KBM-7 (cell line): ENCODE data around the gene MACO1.

Source experiments
- DNase-seq: peaks from one replicate; pipeline ENCODE4 v3.0.0-alpha.2; 2015
- in situ Hi-C: fragments of 300-500 bp; cut with MboI; formaldehyde crosslinking; loops from 2 replicates; pipeline ENCODE4 v1.14.3; 2020; ENCODE audit warnings: low sequenced_read_pairs, low pct_unique_long_range_greater_than_20kb, mixed read lengths

Gene MACO1

DNA sequence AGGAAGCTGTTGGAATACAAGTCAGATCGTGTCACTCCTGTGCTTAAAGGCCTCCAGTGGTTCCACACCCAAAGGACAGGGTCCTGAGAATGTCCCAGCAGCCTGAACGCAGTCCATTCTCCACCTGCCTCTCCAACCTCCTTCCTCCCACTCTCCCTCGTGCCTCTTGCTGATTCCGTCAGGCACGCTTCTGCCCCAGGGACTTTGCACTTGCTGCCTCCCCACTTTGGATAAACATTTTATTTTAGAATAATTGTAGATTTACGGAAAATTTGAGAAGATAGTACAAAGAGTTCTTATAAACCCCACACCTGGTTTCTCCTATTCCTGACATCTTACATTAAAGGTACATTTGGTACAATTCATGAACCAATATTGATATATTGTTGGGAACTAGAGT lies 84.3 kb downstream of the MACO1 start:
- in situ Hi-C loops: no loop called here
- no peak for DNase-seq

DNA sequence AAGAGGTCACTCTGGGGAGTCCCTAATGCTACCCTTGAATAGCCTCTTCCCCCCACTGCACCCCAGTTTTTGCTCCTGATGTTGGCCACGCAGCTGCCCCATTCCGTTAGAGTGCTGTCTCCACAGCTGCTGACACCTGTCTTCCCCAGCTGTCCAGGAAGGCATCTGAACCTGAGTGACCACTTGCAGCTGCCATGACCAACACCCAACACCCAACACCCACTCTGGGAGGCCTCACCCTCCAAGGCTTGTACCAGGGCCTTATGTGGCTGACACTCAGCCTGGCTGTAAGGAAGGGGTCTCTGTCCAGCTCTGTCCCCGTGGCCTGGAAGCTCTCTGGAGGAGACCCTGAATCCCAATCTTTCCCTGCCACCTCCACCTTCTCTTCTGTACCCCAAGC lies 86.0 kb downstream of the MACO1 start:
- DNase-seq: no peak
- in situ Hi-C loops: no loop called here

DNA sequence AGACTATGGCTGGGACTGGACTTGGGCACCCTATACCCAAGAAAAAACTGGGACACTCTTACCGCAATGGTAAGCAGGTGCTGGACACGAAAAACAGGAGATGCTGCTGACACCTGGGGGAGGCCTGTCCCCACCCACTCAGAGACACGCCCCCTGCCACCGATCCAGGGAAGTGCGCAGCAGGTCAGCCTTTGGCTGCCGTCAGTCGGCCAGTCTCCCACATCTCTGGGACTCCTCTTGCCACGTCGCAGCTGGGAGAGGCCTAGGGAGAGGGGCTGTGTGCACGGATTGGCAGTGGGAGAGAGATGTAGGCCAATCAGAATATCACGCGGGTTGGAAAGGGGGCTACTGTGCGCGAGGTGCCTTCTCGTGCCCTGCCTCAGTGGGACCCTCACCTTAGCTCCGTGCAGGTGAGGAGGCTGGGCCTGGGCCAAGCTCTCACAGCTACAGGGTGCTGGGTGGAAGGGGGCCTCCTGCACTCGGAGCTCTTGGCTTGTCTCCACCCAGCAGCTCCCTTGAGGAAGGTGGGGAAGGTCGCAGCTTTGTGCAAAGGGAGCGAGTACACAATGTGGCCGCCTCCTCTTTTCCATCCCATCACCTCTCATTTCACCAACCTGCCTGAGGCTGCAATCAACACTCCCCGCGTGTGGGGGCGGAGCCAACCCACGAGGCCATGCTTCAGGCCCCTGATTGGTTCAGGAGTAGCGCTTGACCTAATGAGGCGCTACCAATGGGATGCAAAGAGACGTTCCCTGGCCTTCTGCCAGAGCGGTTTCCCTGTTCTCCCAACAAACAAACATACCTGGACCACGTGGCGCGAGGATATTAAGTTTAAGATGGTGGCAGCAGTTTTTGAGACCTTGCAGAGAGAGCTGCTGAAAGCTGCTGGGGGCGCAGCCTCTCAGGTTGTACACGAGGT lies 87.0 kb downstream of the MACO1 start:
- no peak for DNase-seq
- in situ Hi-C loops: no loop called here

DNA sequence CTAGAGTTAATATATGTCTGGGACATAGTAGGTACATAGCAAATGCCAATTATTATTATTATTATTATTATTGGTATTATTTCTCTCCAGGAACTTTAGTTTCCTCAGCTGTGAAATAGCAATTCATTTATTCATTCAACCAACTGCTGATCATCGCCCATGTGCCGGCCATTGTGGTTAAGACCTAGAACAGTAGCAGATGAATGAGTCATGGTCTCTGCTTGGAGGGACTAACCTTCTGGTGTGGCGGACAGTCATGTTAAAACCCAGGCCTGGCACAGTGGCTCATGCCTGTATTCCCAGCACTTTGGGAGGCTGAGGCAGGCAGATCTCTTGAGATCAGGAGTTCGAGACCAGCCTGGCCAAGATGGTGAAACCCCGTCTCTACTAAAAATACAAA lies 88.9 kb downstream of the MACO1 start:
- in situ Hi-C loops: no loop called here
- no peak for DNase-seq

DNA sequence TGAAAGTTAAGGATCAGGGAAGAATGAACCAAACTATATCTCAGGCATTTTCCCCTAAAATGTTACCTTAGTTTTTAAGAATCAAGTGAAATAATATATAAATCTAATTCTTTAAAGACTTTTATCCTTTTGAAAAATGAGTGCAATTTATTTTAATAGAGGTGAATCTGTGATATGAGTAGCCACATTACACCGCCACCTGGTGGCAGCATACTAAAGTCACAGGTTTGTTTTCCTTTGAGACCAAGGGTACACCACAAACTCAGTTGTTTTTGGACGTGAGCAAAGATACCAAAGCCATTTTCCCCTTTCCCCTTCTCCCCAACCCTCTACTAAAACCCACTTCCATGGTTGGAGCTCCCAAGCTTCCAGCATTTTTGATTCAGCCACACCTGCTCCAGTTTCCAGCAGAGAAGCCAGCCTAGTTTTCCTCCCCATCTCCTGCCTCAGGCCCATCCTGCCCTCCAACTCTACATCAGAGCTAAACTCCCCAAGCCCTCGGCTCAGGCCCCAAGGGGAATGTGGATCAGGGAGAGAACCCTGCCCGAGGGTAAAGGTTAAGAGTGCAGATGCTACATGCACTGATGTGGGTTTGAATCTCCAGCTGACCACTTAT lies 89.9 kb downstream of the MACO1 start:
- in situ Hi-C loops: no loop called here

DNA sequence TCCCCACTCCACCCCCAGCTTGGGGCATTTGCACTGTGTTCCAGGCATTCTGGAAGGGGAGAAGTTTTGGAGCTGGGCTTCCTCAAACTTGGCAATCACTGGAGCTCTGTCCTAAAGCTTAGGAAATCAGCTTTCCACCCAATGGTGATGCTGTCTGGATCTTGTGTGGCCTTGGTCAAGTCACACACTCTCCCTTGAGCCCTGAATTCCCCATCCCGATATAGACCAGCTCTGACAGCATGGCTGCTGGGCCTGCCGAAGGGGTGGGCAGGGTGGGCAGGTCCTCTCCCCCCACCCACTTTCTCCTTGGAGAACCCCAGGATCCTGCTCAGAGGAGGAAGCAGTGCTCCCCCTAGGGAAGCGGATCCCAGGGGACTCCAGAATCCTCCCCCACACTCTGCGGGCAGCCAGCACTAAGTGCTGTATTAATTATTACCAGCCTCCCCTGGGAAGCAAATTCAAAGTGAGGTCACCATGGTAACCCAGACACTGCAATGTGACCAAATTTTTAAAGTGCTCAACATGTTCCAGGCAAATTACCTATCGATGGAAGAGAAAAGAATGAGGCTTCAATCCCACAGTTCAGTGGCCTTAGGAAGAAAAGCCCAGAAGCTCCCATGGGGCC lies 91.4 kb downstream of the MACO1 start:
- no peak for DNase-seq
- in situ Hi-C loops: no loop called here

More for the DNA sequence above, 89.9 kb downstream of the MACO1 start:
- peak; percentile 50 for DNase-seq

- in situ Hi-C loops: no loop called here
- no peak for DNase-seq
Measured at GRCh38 chr1:25523542-25523941, 92.8 kb downstream of the MACO1 start.

- in situ Hi-C loops: no loop called here
- no peak for DNase-seq
Measured at GRCh38 chr1:25524568-25525360, 94.1 kb downstream of the MACO1 start.

DNA sequence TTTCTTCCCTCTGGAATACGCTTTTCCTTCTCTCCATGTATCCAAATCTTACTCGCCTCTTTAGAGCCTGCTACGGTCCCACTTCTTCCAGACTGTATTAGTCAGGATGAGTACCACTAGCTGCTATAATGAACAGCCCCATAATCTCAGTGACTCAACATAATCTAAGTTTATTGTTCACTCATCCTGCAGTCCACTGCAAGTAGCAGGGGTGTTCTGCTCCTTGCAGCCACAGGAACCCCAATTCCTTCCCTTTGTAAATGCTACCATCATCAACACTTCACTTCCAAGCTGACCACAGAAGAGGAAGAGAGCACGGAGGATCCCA lies 94.6 kb downstream of the MACO1 start:
- in situ Hi-C loops: no loop called here
- no peak for DNase-seq

- in situ Hi-C loops: no loop called here
- DNase-seq: no peak
Measured at GRCh38 chr1:25526753-25527152, 96.1 kb downstream of the MACO1 start.

DNA sequence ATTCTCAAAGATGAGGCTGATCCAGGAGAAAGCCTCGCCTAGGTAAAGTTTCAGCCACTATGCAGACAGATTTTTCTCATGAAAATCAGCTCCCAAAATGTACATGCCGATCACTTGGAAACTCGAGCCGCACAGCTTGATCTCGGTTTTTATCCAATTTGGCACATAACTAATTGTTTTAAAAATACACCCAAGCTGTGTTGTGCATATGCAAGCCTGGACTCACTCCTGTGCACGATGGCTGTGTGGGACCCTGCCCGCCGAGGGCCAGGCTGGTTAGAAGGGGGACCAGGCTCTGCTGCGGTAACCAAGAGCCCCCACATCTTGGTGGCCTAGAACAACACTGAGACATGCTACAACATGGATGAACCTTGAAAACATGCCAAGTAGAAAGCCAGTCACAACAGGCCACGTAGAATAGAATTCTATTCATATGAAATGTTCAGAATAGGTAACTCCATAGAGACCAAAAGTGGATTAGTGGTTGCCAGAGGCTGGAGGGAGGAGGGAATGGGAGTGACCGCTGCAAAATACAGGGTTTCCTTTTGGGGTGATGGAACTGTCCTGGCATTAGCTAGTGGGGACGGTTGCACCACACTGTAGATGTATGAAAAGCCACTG lies 96.6 kb downstream of the MACO1 start:
- in situ Hi-C loops: no loop called here
- no peak for DNase-seq

GRCh38 chr1:25527946-25528595 lies 97.4 kb downstream of the MACO1 start:
- no peak for DNase-seq
- in situ Hi-C loops: no loop called here

- in situ Hi-C loops: no loop called here
- no peak for DNase-seq
Measured at GRCh38 chr1:25528881-25529517, 98.3 kb downstream of the MACO1 start.

GRCh38 chr1:25529518-25530185 lies 99.0 kb downstream of the MACO1 start:
- no peak for DNase-seq
- in situ Hi-C loops: no loop called here

- in situ Hi-C loops: no loop called here
- no peak for DNase-seq
Measured at GRCh38 chr1:25530186-25531081, 99.7 kb downstream of the MACO1 start.

DNA sequence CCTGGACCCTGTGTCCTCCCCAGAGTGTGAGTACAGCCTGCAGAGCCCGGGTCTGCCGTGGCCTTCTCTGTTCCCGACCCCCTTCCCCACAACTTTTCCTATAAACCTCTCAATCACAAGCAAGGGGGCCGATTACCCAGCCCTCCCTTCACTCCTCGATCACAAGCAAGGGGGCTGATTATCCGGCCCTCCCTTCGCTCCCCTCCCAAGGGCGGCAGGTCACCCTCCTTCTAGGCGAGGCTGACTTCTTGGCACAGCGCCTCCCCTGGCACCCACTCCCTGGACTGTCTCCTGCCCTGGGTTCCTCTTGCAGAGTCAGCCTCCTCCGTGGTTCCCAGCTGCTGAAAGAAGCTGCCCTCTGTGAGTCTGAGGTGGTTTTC lies 100.4 kb downstream of the MACO1 start:
- in situ Hi-C loops: no loop called here
- DNase-seq: no peak

DNA sequence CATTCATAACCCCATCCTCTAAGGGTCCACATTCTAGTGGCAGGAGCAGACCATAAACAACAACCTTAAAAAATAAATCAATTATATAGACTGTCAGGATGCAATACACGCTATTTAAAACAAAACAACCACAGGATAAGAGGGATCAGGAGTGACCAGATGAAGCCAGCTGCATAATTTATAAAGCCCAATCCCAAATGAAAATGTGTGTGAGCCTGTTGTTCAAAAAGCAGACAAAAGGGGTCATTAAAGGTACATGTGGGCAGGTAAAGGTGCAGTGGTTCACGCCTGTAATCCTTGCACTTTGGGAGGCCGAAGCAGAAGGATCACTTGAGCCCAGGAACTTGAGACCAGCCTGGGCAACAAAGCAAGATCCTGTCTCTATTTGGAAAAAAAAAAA lies 102.3 kb downstream of the MACO1 start:
- in situ Hi-C loops: no loop called here
- DNase-seq: no peak
